H1 (cell line): ENCODE results near the gene TXNRD2.

Source experiments
- CBX5 ChIP-seq: fragments of 300-800, 300-1000 bp; sonication (generic); IDR thresholded peaks from 2 replicates; pipeline ENCODE4 v1.7.1; 2016; ENCODE audit warnings: antibody characterized with exemption, low read length, low read depth
- EZH2 ChIP-seq: fragments of 200-600 bp; sonication (generic); IDR thresholded peaks from 2 replicates; pipeline ENCODE4 v1.7.1; 2012; ENCODE audit warnings: low read depth, mild to moderate bottlenecking, moderate library complexity, low read length, inconsistent platforms; ENCODE audit not compliant: severe bottlenecking
- JUN ChIP-seq: IDR thresholded peaks from 2 replicates; pipeline ENCODE4 v1.6.1; 2011; ENCODE audit warnings: low read depth, mild to moderate bottlenecking, improper control_type of control experiment, low read length
- NRF1 ChIP-seq: IDR thresholded peaks from 2 replicates; pipeline ENCODE4 v1.6.1; 2011; ENCODE audit warnings: mild to moderate bottlenecking, low read depth, low read length, improper control_type of control experiment
- POLR2AphosphoS5 ChIP-seq: IDR thresholded peaks from 2 replicates; pipeline ENCODE4 v1.6.1; 2011; ENCODE audit warnings: low read depth, low read length
- RAD21 ChIP-seq, 2 experiments: IDR thresholded peaks in 1 of 2; conservative IDR thresholded peaks in 1 of 2; 2 replicates each; pipeline ENCODE4 v1.6.1; 2011; ENCODE audit warnings: low read depth in 2 of 2, low read length in 2 of 2, improper control_type of control experiment in 1 of 2, inconsistent platforms in 1 of 2, mild to moderate bottlenecking in 1 of 2, moderate library complexity in 1 of 2
- RNF2 ChIP-seq: fragments of 200-900, 300-1000 bp; sonication (generic); IDR thresholded peaks from 2 replicates; pipeline ENCODE4 v1.7.1; 2016; ENCODE audit warnings: borderline replicate concordance, low read depth, mild to moderate bottlenecking, antibody characterized with exemption, low read length; ENCODE audit not compliant: poor library complexity, severe bottlenecking; ENCODE audit errors: missing control alignments
- RXRA ChIP-seq: IDR thresholded peaks from 2 replicates; pipeline ENCODE4 v1.6.1; 2011; ENCODE audit warnings: low read depth, mild to moderate bottlenecking, low read length, moderate library complexity; ENCODE audit not compliant: insufficient read depth
- SIN3A ChIP-seq, 2 experiments: IDR thresholded peaks in 1 of 2; conservative IDR thresholded peaks in 1 of 2; 2 replicates each; pipeline ENCODE4 v1.6.1; 2011 to 2012; ENCODE audit warnings: low read length in 2 of 2, improper control_type of control experiment in 1 of 2, low read depth in 1 of 2, mild to moderate bottlenecking in 1 of 2
- SRF ChIP-seq: IDR thresholded peaks from 2 replicates; pipeline ENCODE4 v1.6.1; 2011; ENCODE audit warnings: mild to moderate bottlenecking, low read depth, low read length, moderate library complexity
- YY1 ChIP-seq: IDR thresholded peaks from 2 replicates; pipeline ENCODE4 v1.6.1; 2011; ENCODE audit warnings: low read depth, mild to moderate bottlenecking, low read length
- TF ChIP-seq, protein P1 (sequence below), 3 experiments: IDR thresholded peaks; 1 replicate in 2 of 3; 2 replicates in 1 of 3; pipeline versions ENCODE4 v1.5.1 to v1.6.1; 2011; ENCODE audit warnings: low read length in 3 of 3, mild to moderate bottlenecking in 3 of 3, inconsistent platforms in 2 of 3, low read depth in 1 of 3, moderate library complexity in 1 of 3; ENCODE audit not compliant: insufficient read depth in 1 of 3; ENCODE audit errors: control extremely low read depth in 1 of 3
- TF ChIP-seq, protein P2 (sequence below): IDR thresholded peaks from 2 replicates; pipeline ENCODE4 v1.6.1; 2011; ENCODE audit warnings: low read depth, mild to moderate bottlenecking, low read length; ENCODE audit not compliant: insufficient read depth
- TF ChIP-seq, protein P3 (sequence below): IDR thresholded peaks from 2 replicates; pipeline ENCODE4 v1.6.1; 2012; ENCODE audit warnings: inconsistent platforms

DNA sequence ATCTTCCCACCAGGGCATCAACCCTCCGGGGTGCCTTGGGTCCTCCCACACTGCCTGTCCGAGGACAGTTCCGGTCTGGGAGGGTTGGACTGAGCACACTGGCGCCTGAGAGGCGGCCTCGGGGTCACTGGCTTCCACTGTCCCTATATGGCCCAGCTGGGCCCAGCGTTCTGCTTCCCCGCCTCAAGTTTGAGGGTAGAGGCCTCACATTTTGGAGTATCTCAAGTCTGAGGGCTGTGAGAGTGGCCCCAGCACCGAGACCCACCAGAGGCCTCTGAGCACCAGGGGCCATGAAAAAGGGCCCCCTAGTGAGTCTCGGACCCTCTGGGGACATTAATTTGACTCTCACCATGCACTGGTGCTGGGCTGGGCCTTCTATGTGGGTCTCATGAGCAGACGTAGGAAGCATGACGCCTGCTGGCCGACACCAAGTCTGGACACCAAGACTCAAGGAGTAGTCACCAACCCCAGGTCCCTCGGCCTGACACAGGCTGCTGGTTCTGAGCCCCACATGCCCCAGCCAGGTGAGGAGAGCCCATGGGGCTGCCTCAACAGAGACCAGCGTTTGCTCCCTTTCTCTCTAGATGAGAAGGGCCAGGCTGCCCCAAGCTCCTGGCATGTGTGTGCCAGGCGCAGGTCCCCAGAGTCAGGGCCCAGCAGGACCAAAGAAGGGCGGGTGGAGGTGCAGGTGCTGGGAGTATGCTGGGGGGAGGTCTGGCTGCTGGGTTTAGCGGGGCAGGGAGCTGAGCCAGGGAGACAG, 47.5 kb upstream of the TXNRD2 start:
- TF ChIP-seq POLR2AphosphoS5: no peak
- TF ChIP-seq NRF1: no peak
- no peak for TF ChIP-seq RXRA
- TF ChIP-seq, protein P1, sequence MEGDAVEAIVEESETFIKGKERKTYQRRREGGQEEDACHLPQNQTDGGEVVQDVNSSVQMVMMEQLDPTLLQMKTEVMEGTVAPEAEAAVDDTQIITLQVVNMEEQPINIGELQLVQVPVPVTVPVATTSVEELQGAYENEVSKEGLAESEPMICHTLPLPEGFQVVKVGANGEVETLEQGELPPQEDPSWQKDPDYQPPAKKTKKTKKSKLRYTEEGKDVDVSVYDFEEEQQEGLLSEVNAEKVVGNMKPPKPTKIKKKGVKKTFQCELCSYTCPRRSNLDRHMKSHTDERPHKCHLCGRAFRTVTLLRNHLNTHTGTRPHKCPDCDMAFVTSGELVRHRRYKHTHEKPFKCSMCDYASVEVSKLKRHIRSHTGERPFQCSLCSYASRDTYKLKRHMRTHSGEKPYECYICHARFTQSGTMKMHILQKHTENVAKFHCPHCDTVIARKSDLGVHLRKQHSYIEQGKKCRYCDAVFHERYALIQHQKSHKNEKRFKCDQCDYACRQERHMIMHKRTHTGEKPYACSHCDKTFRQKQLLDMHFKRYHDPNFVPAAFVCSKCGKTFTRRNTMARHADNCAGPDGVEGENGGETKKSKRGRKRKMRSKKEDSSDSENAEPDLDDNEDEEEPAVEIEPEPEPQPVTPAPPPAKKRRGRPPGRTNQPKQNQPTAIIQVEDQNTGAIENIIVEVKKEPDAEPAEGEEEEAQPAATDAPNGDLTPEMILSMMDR (IDR thresholded peaks at IDR 0.05; ENCODE audit: control extremely low read depth in 1 of 3, insufficient read depth in 1 of 3, low read depth in 1 of 3, low read length in 3 of 3): no peak
- no peak for TF ChIP-seq EZH2
- TF ChIP-seq JUN: no peak
- no peak for TF ChIP-seq RAD21 (IDR thresholded peaks at IDR 0.05 in 1 of 2, conservative IDR thresholded peaks at IDR 0.05 in 1 of 2; ENCODE audit: low read depth in 2 of 2, low read length in 2 of 2)
- TF ChIP-seq SRF: no peak
- TF ChIP-seq, protein P2, sequence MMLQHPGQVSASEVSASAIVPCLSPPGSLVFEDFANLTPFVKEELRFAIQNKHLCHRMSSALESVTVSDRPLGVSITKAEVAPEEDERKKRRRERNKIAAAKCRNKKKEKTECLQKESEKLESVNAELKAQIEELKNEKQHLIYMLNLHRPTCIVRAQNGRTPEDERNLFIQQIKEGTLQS: no peak
- TF ChIP-seq RNF2: no peak
- no peak for TF ChIP-seq YY1
- TF ChIP-seq, protein P3, sequence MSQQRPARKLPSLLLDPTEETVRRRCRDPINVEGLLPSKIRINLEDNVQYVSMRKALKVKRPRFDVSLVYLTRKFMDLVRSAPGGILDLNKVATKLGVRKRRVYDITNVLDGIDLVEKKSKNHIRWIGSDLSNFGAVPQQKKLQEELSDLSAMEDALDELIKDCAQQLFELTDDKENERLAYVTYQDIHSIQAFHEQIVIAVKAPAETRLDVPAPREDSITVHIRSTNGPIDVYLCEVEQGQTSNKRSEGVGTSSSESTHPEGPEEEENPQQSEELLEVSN: no peak
- no peak for TF ChIP-seq SIN3A (conservative IDR thresholded peaks at IDR 0.05 in 1 of 2, IDR thresholded peaks at IDR 0.05 in 1 of 2; ENCODE audit: low read depth in 1 of 2, low read length in 2 of 2)
- no peak for TF ChIP-seq CBX5
